Measurements from ENCODE around the gene IL11. TPM values are rescaled to one million over a fixed set of nuclear protein-coding genes. Genes with fewer than 3 reads are reported as not detected.

The IL11 gene
- total and polyA plus RNA-seq, 2 donors (not counting 3 experiments of a cell fraction or from before 2014, with no cell fraction given): not detected

- no peaks in the 10 kb centered on the region for H3K9me1 ChIP-seq (replicated peaks; ENCODE audit: control insufficient read depth, extremely low read depth, insufficient read depth, low read length)
- H3K4me1 ChIP-seq (ENCODE audit: control insufficient read depth, extremely low read depth, insufficient read depth, low read length): peaks cover 3% of the 10 kb centered on the region
- H2AFZ ChIP-seq (ENCODE audit: low read depth, low read length): no peak overlapping the region
- FAIRE-seq (no peak), DNase-seq (ENCODE audit: low read depth, low spot score) (no peak)
- no peak overlapping the region for H3K27ac ChIP-seq (ENCODE audit: insufficient read depth, low read depth, low read length)
- peaks cover 22 to 32% of the 10 kb centered on the region in 2 experiments for H3K27me3 ChIP-seq (ENCODE audit: control insufficient read depth in 2 of 2, insufficient read depth in 2 of 2, low read length in 2 of 2)
- BruUV-seq (replicated peaks): no TSS peak
- H3K9ac ChIP-seq (replicated peaks; ENCODE audit: extremely low read depth, insufficient read depth, low read length): no peak overlapping the region
- ChIA-PET CTCF (interaction anchor here (0.7 to 1.1 kb wide), 2 partner anchors 9 kb away, joined by 3 read pairs; no protein-coding TSS in a partner anchor), POLR2A (no interaction called here)
- dilution Hi-C loops (cut with MboI; ENCODE audit: extremely low pct_ligation_motif_present, low sequenced_read_pairs) (no loop called here), intact Hi-C loops (cut with micrococcal nuclease) (no loop called here)
- no peaks in the 10 kb centered on the region for H3K9me3 ChIP-seq (replicated peaks; ENCODE audit: control insufficient read depth, insufficient read depth, low read length)
- H3K4me3 ChIP-seq (replicated peaks in 1 of 3; ENCODE audit: insufficient read depth in 1 of 3, low read depth in 1 of 3, low read length in 3 of 3): no peak overlapping the region
- no peaks in the 10 kb centered on the region for H4K20me1 ChIP-seq (replicated peaks; ENCODE audit: control insufficient read depth, extremely low read depth, insufficient read depth, low read length)
- H3K4me2 ChIP-seq (ENCODE audit: insufficient read depth, low read length): no peak overlapping the region
- no peak for TF ChIP-seq EZH2 (IDR thresholded peaks at IDR 0.05; ENCODE audit: borderline replicate concordance, low read depth, low read length, severe bottlenecking)
- H3K79me2 ChIP-seq (ENCODE audit: control insufficient read depth, insufficient read depth, low read length): no peaks in the 10 kb centered on the region
- H3K36me3 ChIP-seq (ENCODE audit: control insufficient read depth in 2 of 2, extremely low read depth in 1 of 2, insufficient read depth in 2 of 2, low read length in 2 of 2): no peaks in the 10 kb centered on the region
These were observed 3.9 kb upstream of the IL11 start for GRCh38 chr19:55373993-55374757.

- dilution Hi-C loops (cut with MboI; ENCODE audit: extremely low pct_ligation_motif_present, low sequenced_read_pairs): no loop called here
- H3K36me3 ChIP-seq (ENCODE audit: control insufficient read depth in 2 of 2, extremely low read depth in 1 of 2, insufficient read depth in 2 of 2, low read length in 2 of 2): no peaks in the 10 kb centered on the region
- no peak overlapping the region for H3K4me3 ChIP-seq (replicated peaks in 1 of 3; ENCODE audit: insufficient read depth in 1 of 3, low read depth in 1 of 3, low read length in 3 of 3)
- no peak overlapping the region for H3K27ac ChIP-seq (ENCODE audit: insufficient read depth, low read depth, low read length)
- no peaks in the 10 kb centered on the region for H3K79me2 ChIP-seq (ENCODE audit: control insufficient read depth, insufficient read depth, low read length)
- peaks cover 3% of the 10 kb centered on the region for H3K4me1 ChIP-seq (ENCODE audit: control insufficient read depth, extremely low read depth, insufficient read depth, low read length)
- no peaks in the 10 kb centered on the region for H4K20me1 ChIP-seq (replicated peaks; ENCODE audit: control insufficient read depth, extremely low read depth, insufficient read depth, low read length)
- no peak overlapping the region for H2AFZ ChIP-seq (ENCODE audit: low read depth, low read length)
- DNase-seq (ENCODE audit: low read depth, low spot score): no peak
- no peak overlapping the region for H3K9ac ChIP-seq (replicated peaks; ENCODE audit: extremely low read depth, insufficient read depth, low read length)
- POLR2A ChIA-PET: no interaction called here
- intact Hi-C loops (cut with micrococcal nuclease): no loop called here
- BruUV-seq (replicated peaks): no TSS peak
- no peaks in the 10 kb centered on the region for H3K9me1 ChIP-seq (replicated peaks; ENCODE audit: control insufficient read depth, extremely low read depth, insufficient read depth, low read length)
- CTCF ChIA-PET: interaction anchor here (0.7 to 1.3 kb wide), 3 partner anchors 10 to 72 kb away, joined by 3 to 4 read pairs (median 3); partner anchors contain the start of gene KMT5C
- H3K27me3 ChIP-seq (ENCODE audit: control insufficient read depth in 2 of 2, insufficient read depth in 2 of 2, low read length in 2 of 2): peaks cover 22 to 38% of the 10 kb centered on the region in 2 experiments
- H3K4me2 ChIP-seq (ENCODE audit: insufficient read depth, low read length): no peak overlapping the region
- no peaks in the 10 kb centered on the region for H3K9me3 ChIP-seq (replicated peaks; ENCODE audit: control insufficient read depth, insufficient read depth, low read length)
- no peak for FAIRE-seq
- TF ChIP-seq FOS (IDR thresholded peaks at IDR 0.05; ENCODE audit: borderline replicate concordance, insufficient read depth, low read length): no peak
- no peak for TF ChIP-seq CTCF (IDR thresholded peaks at IDR 0.05; ENCODE audit: extremely low read depth in 1 of 2, insufficient read depth in 1 of 2, low read depth in 1 of 2, low read length in 2 of 2)
- TF ChIP-seq GATA2 (IDR thresholded peaks at IDR 0.05; ENCODE audit: insufficient read depth, insufficient read length, low read depth, low read length): no peak
- TF ChIP-seq MAX (IDR thresholded peaks at IDR 0.05; ENCODE audit: insufficient read depth, insufficient read length): no peak
- TF ChIP-seq JUN (IDR thresholded peaks at IDR 0.05; ENCODE audit: borderline replicate concordance, insufficient read depth, insufficient read length, low read depth): no peak
- TF ChIP-seq MYC (IDR thresholded peaks at IDR 0.05; ENCODE audit: low read depth, low read length): no peak
These were observed 3.2 kb upstream of the IL11 start for GRCh38 chr19:55373306-55373992.
